Neuronal stem cell (in vitro differentiated cells): Measurements from ENCODE around the gene ZFR.

Experiments used
- DNase-seq: peaks from one replicate; pipeline ENCODE4 v3.0.0-alpha.2; 2013; ENCODE audit warnings: low spot score
- H2AFZ ChIP-seq: one replicate; pipeline ENCODE4 v1.6.1; 2013; ENCODE audit warnings: mild to moderate bottlenecking, low read length, inconsistent platforms
- H2AK5ac ChIP-seq: 2 replicates; pipeline ENCODE4 v1.6.1; 2013; ENCODE audit warnings: low read depth, mild to moderate bottlenecking, inconsistent platforms, low read length, moderate library complexity, mixed read lengths
- H2BK120ac ChIP-seq: 2 replicates; pipeline ENCODE4 v1.6.1; 2013; ENCODE audit warnings: low read depth, mild to moderate bottlenecking, inconsistent platforms, low read length, moderate library complexity, mixed read lengths
- H2BK12ac ChIP-seq: one replicate; pipeline ENCODE4 v1.6.1; 2013; ENCODE audit warnings: low read length, inconsistent platforms
- H2BK15ac ChIP-seq: 2 replicates; pipeline ENCODE4 v1.6.1; 2013; ENCODE audit warnings: mild to moderate bottlenecking, low read length, inconsistent platforms, mixed read lengths
- H2BK5ac ChIP-seq: one replicate; pipeline ENCODE4 v1.6.1; 2013; ENCODE audit warnings: inconsistent platforms, mild to moderate bottlenecking, low read length, moderate library complexity
- H3K14ac ChIP-seq: one replicate; pipeline ENCODE4 v1.6.1; 2013; ENCODE audit warnings: low read length, inconsistent platforms
- H3K18ac ChIP-seq: 2 replicates; pipeline ENCODE4 v1.6.1; 2013; ENCODE audit warnings: low read length, inconsistent platforms
- H3K23ac ChIP-seq: 2 replicates; pipeline ENCODE4 v1.6.1; 2013; ENCODE audit warnings: low read depth, mild to moderate bottlenecking, mixed read lengths, low read length, inconsistent platforms; ENCODE audit not compliant: poor library complexity
- H3K27ac ChIP-seq: replicated peaks from 3 replicates; pipeline ENCODE4 v1.5.1; 2013; ENCODE audit warnings: low read length, inconsistent platforms
- H3K27me3 ChIP-seq, 3 experiments: 2 replicates each; pipeline ENCODE4 v1.6.1; 2013; ENCODE audit warnings: low read length in 3 of 3, mild to moderate bottlenecking in 2 of 3, inconsistent platforms in 1 of 3, low read depth in 1 of 3, mixed read lengths in 1 of 3, moderate library complexity in 1 of 3; ENCODE audit not compliant: control insufficient read depth in 3 of 3, insufficient read depth in 3 of 3
- H3K36me3 ChIP-seq, 2 donors: replicated peaks in 1 of 2; 2 replicates each; pipeline ENCODE4 v1.6.1; 2013; ENCODE audit warnings: low read length in 2 of 2; ENCODE audit not compliant: control insufficient read depth in 2 of 2, insufficient read depth in 2 of 2
- H3K4ac ChIP-seq: 2 replicates; pipeline ENCODE4 v1.6.1; 2013; ENCODE audit warnings: inconsistent platforms, mild to moderate bottlenecking, low read length, moderate library complexity
- H3K4me1 ChIP-seq, 2 donors: 1 replicate in 1 of 2; 2 replicates in 1 of 2; pipeline ENCODE4 v1.6.1; 2013; ENCODE audit warnings: low read length in 2 of 2, low read depth in 1 of 2; ENCODE audit not compliant: control insufficient read depth in 2 of 2, insufficient read depth in 1 of 2
- H3K4me2 ChIP-seq: one replicate; pipeline ENCODE4 v1.6.1; 2013; ENCODE audit warnings: mild to moderate bottlenecking, low read length, inconsistent platforms; ENCODE audit not compliant: insufficient read depth, poor library complexity, severe bottlenecking
- H3K4me3 ChIP-seq, 2 donors: 2 replicates each; pipeline ENCODE4 v1.5.1; 2013; ENCODE audit warnings: low read length in 2 of 2, mild to moderate bottlenecking in 2 of 2, inconsistent platforms in 1 of 2, moderate library complexity in 1 of 2
- H3K79me1 ChIP-seq: one replicate; pipeline ENCODE4 v1.6.1; 2013; ENCODE audit warnings: low read depth, mild to moderate bottlenecking, inconsistent platforms, low read length, moderate library complexity
- H3K9ac ChIP-seq: one replicate; pipeline ENCODE4 v1.6.1; 2013; ENCODE audit warnings: mild to moderate bottlenecking, low read depth, low read length, inconsistent platforms; ENCODE audit not compliant: poor library complexity
- H3K9me3 ChIP-seq, 2 donors: replicated peaks in 1 of 2; 2 replicates each; pipeline versions ENCODE3 to v1.6.1; 2013; ENCODE audit warnings: low read length in 2 of 2, mild to moderate bottlenecking in 2 of 2, inconsistent platforms in 1 of 2, low read depth in 1 of 2, mixed read lengths in 1 of 2, moderate library complexity in 1 of 2; ENCODE audit not compliant: control insufficient read depth in 2 of 2, insufficient read depth in 1 of 2
- H4K8ac ChIP-seq: one replicate; pipeline ENCODE4 v1.6.1; 2013; ENCODE audit warnings: low read depth, mild to moderate bottlenecking, inconsistent platforms, low read length, moderate library complexity
- H4K91ac ChIP-seq: one replicate; pipeline ENCODE4 v1.6.1; 2013; ENCODE audit warnings: low read length, low read depth, mild to moderate bottlenecking, inconsistent platforms; ENCODE audit not compliant: poor library complexity
- WGBS, 2 donors: extraction: QIAGEN DNeasy Blood & Tissue Kit; methylation state at CpG; one replicate each; pipeline ENCODE4 v1.1.7; 2013; ENCODE audit warnings: missing lambda C conversion rate in 2 of 2, mixed read lengths in 1 of 2; ENCODE audit not compliant: insufficient read length in 2 of 2, insufficient replicate concordance in 1 of 2; ENCODE audit errors: extremely low coverage in 2 of 2; 5-methylcytosine and 5-hydroxymethylcytosine counted together

The ZFR gene

GRCh38 chr5:32436553-32437242 is 7.8 kb downstream of the ZFR start:
- Histone ChIP-seq H3K23ac (no peak overlapping the region), H3K9ac (no peak overlapping the region), H2BK15ac (no peak overlapping the region), H3K14ac (no peak overlapping the region), H3K36me3 (peaks cover 2 to 87% of the 10 kb centered on the region in 2 donors), H2BK120ac (no peak overlapping the region), H4K8ac (no peak overlapping the region), H2AK5ac (no peak overlapping the region), H3K18ac (no peak overlapping the region), H3K27me3 (no peaks in the 10 kb centered on the region), H3K4me2 (no peak overlapping the region), H3K9me3 (peaks cover 0 to 38% of the 10 kb centered on the region in 2 donors), H2AFZ (no peak overlapping the region), H3K4me3 (no peak overlapping the region), H3K79me1 (peaks cover 4% of the 10 kb centered on the region), H3K27ac (no peak overlapping the region), H2BK5ac (no peak overlapping the region), H3K4ac (no peak overlapping the region), H4K91ac (no peak overlapping the region), H3K4me1 (no peaks in the 10 kb centered on the region), H2BK12ac (no peak overlapping the region)
- DNase-seq = no peak
- no CpG with 5 or more reads among the region's 4 CpGs for WGBS, 2 donors

GRCh38 chr5:32435383-32435782 is 9.2 kb downstream of the ZFR start:
- Histone ChIP-seq H3K9ac (no peak overlapping the region), H4K8ac (no peak overlapping the region), H3K79me1 (peaks cover 4% of the 10 kb centered on the region), H3K27me3 (no peaks in the 10 kb centered on the region), H3K4me3 (no peak overlapping the region), H3K4me2 (no peak overlapping the region), H2BK120ac (no peak overlapping the region), H2AK5ac (no peak overlapping the region), H3K9me3 (peaks cover 0 to 46% of the 10 kb centered on the region in 2 donors), H4K91ac (no peak overlapping the region), H2AFZ (no peak overlapping the region), H2BK15ac (no peak overlapping the region), H2BK12ac (no peak overlapping the region), H3K4me1 (no peaks in the 10 kb centered on the region), H2BK5ac (no peak overlapping the region), H3K4ac (no peak overlapping the region), H3K18ac (no peak overlapping the region), H3K14ac (no peak overlapping the region), H3K23ac (no peak overlapping the region), H3K27ac (no peak overlapping the region), H3K36me3 (peaks cover 2 to 83% of the 10 kb centered on the region in 2 donors)
- WGBS, 2 donors = no CpG with 5 or more reads among the region's 3 CpGs
- DNase-seq = no peak

- DNase-seq = no peak
- Histone ChIP-seq H3K27ac (no peak overlapping the region), H3K4me2 (no peak overlapping the region), H3K4ac (no peak overlapping the region), H2BK120ac (no peak overlapping the region), H2AK5ac (no peak overlapping the region), H3K4me1 (no peaks in the 10 kb centered on the region), H4K8ac (no peak overlapping the region), H3K4me3 (no peak overlapping the region), H2BK12ac (no peak overlapping the region), H4K91ac (no peak overlapping the region), H3K27me3 (no peaks in the 10 kb centered on the region), H2BK5ac (no peak overlapping the region), H3K14ac (no peak overlapping the region), H3K36me3 (peaks cover 6 to 83% of the 10 kb centered on the region in 2 donors), H3K18ac (no peak overlapping the region), H3K79me1 (peaks cover 4% of the 10 kb centered on the region), H3K9me3 (peaks cover 0 to 52% of the 10 kb centered on the region in 2 donors), H3K9ac (no peak overlapping the region), H3K23ac (no peak overlapping the region), H2AFZ (no peak overlapping the region), H2BK15ac (no peak overlapping the region)
- WGBS, 2 donors = no CpG with 5 or more reads among the region's 1 CpG
These were observed 10.3 kb downstream of the ZFR start for GRCh38 chr5:32434221-32434620.

DNA sequence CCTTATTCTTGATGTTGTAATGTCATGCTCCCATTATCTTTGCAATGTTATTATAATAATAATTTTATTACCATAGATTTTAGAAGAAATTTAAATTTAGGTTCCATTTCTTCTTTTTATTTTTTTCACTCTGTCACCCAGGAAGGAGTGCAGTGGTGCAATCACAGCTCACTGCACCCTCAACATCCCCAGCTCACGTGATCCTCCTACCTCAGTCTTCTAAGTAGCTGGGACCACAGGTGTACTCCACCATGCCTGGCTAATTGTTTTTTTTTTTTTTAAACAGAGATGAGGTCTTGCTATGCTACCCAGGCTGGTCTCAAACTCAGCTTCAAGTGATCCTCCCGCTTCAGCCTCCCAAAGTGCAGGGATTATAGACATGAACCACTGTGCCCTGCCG is 11.9 kb downstream of the ZFR start:
- H2AK5ac ChIP-seq = no peak overlapping the region
- no peak overlapping the region for H3K4me3 ChIP-seq
- no peak overlapping the region for H3K4me2 ChIP-seq
- no peaks in the 10 kb centered on the region for H3K4me1 ChIP-seq
- H3K9me3 ChIP-seq = peaks cover 4 to 51% of the 10 kb centered on the region in 2 donors
- H3K36me3 ChIP-seq = peaks cover 10 to 85% of the 10 kb centered on the region in 2 donors
- no peak overlapping the region for H2BK15ac ChIP-seq
- H3K18ac ChIP-seq = no peak overlapping the region
- no peak overlapping the region for H3K9ac ChIP-seq
- no peak overlapping the region for H3K4ac ChIP-seq
- no peak for DNase-seq
- no peaks in the 10 kb centered on the region for H3K27me3 ChIP-seq
- no peak overlapping the region for H3K23ac ChIP-seq
- H2BK12ac ChIP-seq = no peak overlapping the region
- no CpG with 5 or more reads among the region's 3 CpGs for WGBS, 2 donors
- no peak overlapping the region for H2AFZ ChIP-seq
- no peak overlapping the region for H2BK5ac ChIP-seq
- no peak overlapping the region for H4K91ac ChIP-seq
- no peak overlapping the region for H4K8ac ChIP-seq
- peaks cover 3% of the 10 kb centered on the region for H3K79me1 ChIP-seq
- H2BK120ac ChIP-seq = no peak overlapping the region
- no peak overlapping the region for H3K27ac ChIP-seq
- H3K14ac ChIP-seq = no peak overlapping the region
